HCT116 (cell line): ENCODE results near the gene EID1. TPM values are rescaled to one million over a fixed set of nuclear protein-coding genes. Genes with fewer than 3 reads are reported as not detected.

Experiments
- ATAC-seq: fragments of 200-7000 bp; cut with Tn5 transposase; 2 replicates; pipeline ENCODE4 v1.9.1; 2020; ENCODE audit warnings: mild to moderate bottlenecking, moderate library complexity
- BruUV-seq: library from RNA; stranded (reverse); fragments of 400-500 nt; replicated peaks from 2 replicates; lab custom pipeline; 2021; lab: Mats Ljungman, UMichigan
- CTCF ChIA-PET: fragments of 300-600 bp; sonication (Branson Sonifier 250); formaldehyde crosslinking; loops from one replicate; lab custom pipeline; 2021; ENCODE audit warnings: antibody characterized with exemption; lab: Charles Lee
- POLR2A ChIA-PET: fragments of 300-600, 350-600 bp; sonication (Branson Sonifier 250); formaldehyde crosslinking; loops from one replicate; lab custom pipeline; 2021; ENCODE audit warnings: antibody characterized with exemption; lab: Charles Lee
- RAD21 ChIA-PET, 2 experiments: fragments of 300-600 bp; sonication (Branson Sonifier 250); formaldehyde crosslinking; loops; one replicate each; lab custom pipeline; 2023; ENCODE audit warnings: low total read pairs in 2 of 2; ENCODE audit not compliant: uncharacterized antibody in 2 of 2, unreplicated experiment in 2 of 2, low non-redundant PET in 1 of 2; lab: Charles Lee
- DNase-seq: peaks from one replicate; pipeline ENCODE4 v3.0.0-alpha.2; 2010; ENCODE audit warnings: low read depth, low spot score
- H2AFZ ChIP-seq: fragments of 200-600 bp; shearing (Covaris generic), sonication (generic); 2 replicates; pipeline ENCODE4 v1.6.1; 2017; ENCODE audit warnings: low read depth, mixed run types, mixed read lengths, antibody characterized with exemption, low read length; ENCODE audit not compliant: poor library complexity, severe bottlenecking
- H3K27ac ChIP-seq: 2 replicates; pipeline ENCODE4 v1.5.1; 2012; ENCODE audit warnings: low read depth, low read length
- H3K27me3 ChIP-seq: fragments of 200-600 bp; sonication (generic); 2 replicates; pipeline ENCODE4 v1.6.1; 2016; ENCODE audit warnings: mixed run types, low read length, mixed read lengths; ENCODE audit not compliant: insufficient read depth
- H3K36me3 ChIP-seq, 2 experiments: fragments of 200-500 bp in 1 of 2; fragments of 200-600 bp in 1 of 2; sonication (Bioruptor generic) in 1 of 2; sonication (generic) in 1 of 2; 2 replicates each; pipeline versions ENCODE4 v1.5.1 to v1.6.1; 2014 to 2016; ENCODE audit warnings: low read length in 2 of 2, inconsistent platforms in 1 of 2, mixed read lengths in 1 of 2, mixed run types in 1 of 2; ENCODE audit not compliant: insufficient read depth in 2 of 2, control insufficient read depth in 1 of 2
- H3K4me1 ChIP-seq, 2 experiments: fragments of 200-600 bp in 1 of 2; sonication (generic) in 1 of 2; 2 replicates each; pipeline versions ENCODE4 v1.5.1 to v1.6.1; 2012 to 2017; ENCODE audit warnings: low read length in 2 of 2, inconsistent platforms in 1 of 2, mild to moderate bottlenecking in 1 of 2, mixed read lengths in 1 of 2, mixed run types in 1 of 2, moderate library complexity in 1 of 2; ENCODE audit not compliant: insufficient read depth in 2 of 2, control insufficient read depth in 1 of 2
- H3K4me2 ChIP-seq: fragments of 200-600 bp; sonication (generic); 2 replicates; pipeline ENCODE4 v1.6.1; 2017; ENCODE audit warnings: mixed run types, low read length, mixed read lengths
- H3K4me3 ChIP-seq, 2 experiments: fragments of 200-600 bp in 1 of 2; sonication (generic) in 1 of 2; replicated peaks in 1 of 2; 2 replicates each; pipeline ENCODE4 v1.5.1; 2011 to 2016; ENCODE audit warnings: low read length in 2 of 2, control low read depth in 1 of 2, low read depth in 1 of 2, mild to moderate bottlenecking in 1 of 2, mixed read lengths in 1 of 2, mixed run types in 1 of 2
- H3K79me2 ChIP-seq: fragments of 200-600 bp; sonication (generic); 2 replicates; pipeline ENCODE4 v1.6.1; 2017; ENCODE audit warnings: mild to moderate bottlenecking, mixed run types, low read length, moderate library complexity, mixed read lengths; ENCODE audit not compliant: insufficient read depth
- H3K9ac ChIP-seq: fragments of 200-600 bp; sonication (generic); 2 replicates; pipeline ENCODE4 v1.6.1; 2016; ENCODE audit warnings: low read length, mixed read lengths
- H3K9me2 ChIP-seq: fragments of 200-600 bp; sonication (generic), shearing (Covaris generic); 2 replicates; pipeline ENCODE4 v1.6.1; 2017; ENCODE audit warnings: mixed run types, mild to moderate bottlenecking, moderate library complexity; ENCODE audit not compliant: insufficient read depth
- H3K9me3 ChIP-seq, 2 experiments: fragments of 200-500 bp in 1 of 2; fragments of 200-600 bp in 1 of 2; sonication (Bioruptor generic) in 1 of 2; sonication (generic) in 1 of 2; 2 replicates each; pipeline ENCODE4 v1.6.1; 2014 to 2017; ENCODE audit warnings: low read length in 2 of 2, mixed read lengths in 2 of 2, inconsistent platforms in 1 of 2, low read depth in 1 of 2, mild to moderate bottlenecking in 1 of 2, mixed run types in 1 of 2, moderate library complexity in 1 of 2; ENCODE audit not compliant: control insufficient read depth in 1 of 2, insufficient read depth in 1 of 2
- H4K20me1 ChIP-seq: fragments of 200-600 bp; sonication (generic), shearing (Covaris generic); 2 replicates; pipeline ENCODE4 v1.6.1; 2017; ENCODE audit warnings: mixed run types, mild to moderate bottlenecking, moderate library complexity; ENCODE audit not compliant: insufficient read depth
- CEBPB ChIP-seq: IDR thresholded peaks from 2 replicates; pipeline ENCODE4 v1.6.1; 2012; ENCODE audit warnings: low read depth
- CTCF ChIP-seq, 3 experiments: fragments of 200-600 bp in 1 of 3; sonication (generic) in 1 of 3; IDR thresholded peaks in 2 of 3; conservative IDR thresholded peaks in 1 of 3; 2 replicates each; pipeline ENCODE4 v1.5.1; 2012 to 2017; ENCODE audit warnings: low read depth in 2 of 3, low read length in 2 of 3, antibody characterized with exemption in 1 of 3, borderline replicate concordance in 1 of 3, control low read depth in 1 of 3, mild to moderate bottlenecking in 1 of 3, mixed read lengths in 1 of 3, mixed run types in 1 of 3, moderate library complexity in 1 of 3; ENCODE audit not compliant: insufficient read depth in 1 of 3
- EGR1 ChIP-seq: IDR thresholded peaks from 2 replicates; pipeline ENCODE4 v1.6.1; 2012; ENCODE audit warnings: low read depth
- EZH2 ChIP-seq: fragments of 200-600 bp; sonication (generic); IDR thresholded peaks from 2 replicates; pipeline ENCODE4 v1.6.1; 2017; ENCODE audit warnings: antibody characterized with exemption, mixed run types
- EZH2phosphoT487 ChIP-seq: fragments of 200-600 bp; IDR thresholded peaks from 2 replicates; pipeline ENCODE4 v1.6.1; 2018; ENCODE audit warnings: antibody characterized with exemption, borderline replicate concordance
- JUND ChIP-seq: IDR thresholded peaks from 2 replicates; pipeline ENCODE4 v1.6.1; 2012
- REST ChIP-seq: IDR thresholded peaks from 2 replicates; pipeline ENCODE4 v1.6.1; 2012; ENCODE audit warnings: low read depth
- SIN3A ChIP-seq: IDR thresholded peaks from 2 replicates; pipeline ENCODE4 v1.6.1; 2012; ENCODE audit warnings: low read depth
- SP1 ChIP-seq: IDR thresholded peaks from 2 replicates; pipeline ENCODE4 v1.6.1; 2012; ENCODE audit warnings: low read depth
- SRF ChIP-seq: IDR thresholded peaks from 2 replicates; pipeline ENCODE4 v1.6.1; 2012; ENCODE audit warnings: low read depth
- TCF7L2 ChIP-seq: IDR thresholded peaks from 2 replicates; pipeline ENCODE4 v1.7.0; 2011; ENCODE audit warnings: borderline replicate concordance, inconsistent platforms; ENCODE audit not compliant: insufficient read depth, insufficient read length; ENCODE audit errors: extremely low read depth
- YY1 ChIP-seq: IDR thresholded peaks from 2 replicates; pipeline ENCODE4 v1.6.1; 2011; ENCODE audit warnings: low read length, low read depth, moderate library complexity, mild to moderate bottlenecking; ENCODE audit not compliant: insufficient replicate concordance; ENCODE audit errors: extremely low read depth
- ZBTB33 ChIP-seq: IDR thresholded peaks from 2 replicates; pipeline ENCODE4 v1.6.1; 2011; ENCODE audit warnings: mild to moderate bottlenecking, low read length, moderate library complexity; ENCODE audit not compliant: insufficient replicate concordance; ENCODE audit errors: extremely low read depth
- ZNF274 ChIP-seq: fragments of 200-500 bp; sonication (Bioruptor generic); IDR thresholded peaks from 2 replicates; pipeline ENCODE4 v1.6.1; 2014; ENCODE audit warnings: mild to moderate bottlenecking, low read depth, low read length, inconsistent platforms
- intact Hi-C: fragments of 100-400 bp; cut with micrococcal nuclease; formaldehyde crosslinking; loops from 2 replicates; pipeline ENCODE4 v1.10.0; 2022
- total RNA-seq: library from RNA; stranded (reverse); gene quantifications from one replicate; pipeline ENCODE4 v1.2.1, GENCODE V29; 2021; ENCODE audit not compliant: unreplicated experiment

The EID1 gene
- total RNA-seq, 1 experiment from 2014 or later, result 68.6 TPM

- TF ChIP-seq SRF (peak; percentile 45; the same call in 1 of the 2 replicates), EZH2 (no peak), REST (no peak)
- TF ChIP-seq, all 23 proteins: peak for 11
These were observed at the start of gene EID1 (continued) for GRCh38 chr15:48877630-48878595.

- H2AFZ ChIP-seq, result no peak overlapping the region
- H3K9ac ChIP-seq, result no peak overlapping the region
- no peaks in the 10 kb centered on the region for H3K79me2 ChIP-seq
- no peak overlapping the region for H3K27ac ChIP-seq
- H3K4me3 ChIP-seq, result no peak overlapping the region
- H3K36me3 ChIP-seq, result no peaks in the 10 kb centered on the region
- ChIA-PET CTCF (no interaction called here), RAD21 (no interaction called here), POLR2A (no interaction called here)
- BruUV-seq, result no TSS peak
- no peaks in the 10 kb centered on the region for H3K9me3 ChIP-seq
- no peaks in the 10 kb centered on the region for H4K20me1 ChIP-seq
- H3K4me1 ChIP-seq, result no peaks in the 10 kb centered on the region
- H3K27me3 ChIP-seq, result no peaks in the 10 kb centered on the region
- ATAC-seq, result no peak
- DNase-seq, result no peak
- no peaks in the 10 kb centered on the region for H3K9me2 ChIP-seq
- H3K4me2 ChIP-seq, result no peak overlapping the region
- intact Hi-C loops, result no loop called here
- TF ChIP-seq SIN3A (no peak), YY1 (no peak), TCF7L2 (no peak), ZNF274 (no peak), CTCF (IDR thresholded peaks at IDR 0.05 in 2 of 3, conservative IDR thresholded peaks at IDR 0.05 in 1 of 3; ENCODE audit: borderline replicate concordance in 1 of 3, insufficient read depth in 1 of 3, low read depth in 2 of 3, low read length in 2 of 3) (no peak), CEBPB (no peak), ZBTB33 (no peak), EZH2phosphoT487 (no peak), SP1 (no peak), EGR1 (no peak), JUND (no peak)
These were observed 49.5 kb upstream of the EID1 start for GRCh38 chr15:48828471-48828870.
